NT2/D1 (cell line): ENCODE results near the gene PAPLN.

Experiments used
- YY1 ChIP-seq: IDR thresholded peaks from 2 replicates; pipeline ENCODE4 v1.6.1; 2011; ENCODE audit not compliant: insufficient read length, insufficient read depth
- ZNF274 ChIP-seq: IDR thresholded peaks from 2 replicates; pipeline ENCODE4 v1.6.1; 2011; ENCODE audit warnings: mild to moderate bottlenecking, low read depth, low read length

GRCh38 chr14:73290279-73290678, 53.0 kb downstream of the PAPLN start:
- TF ChIP-seq YY1 (no peak), ZNF274 (no peak)
